Measurements from ENCODE around the gene VAV2. TPM values are rescaled to one million over a fixed set of nuclear protein-coding genes. Genes with fewer than 3 reads are reported as not detected.

VAV2 gene
- total RNA-seq, 4 donors from 2014 or later, result 15.0 to 25.7 (median 20.5) TPM

DNA sequence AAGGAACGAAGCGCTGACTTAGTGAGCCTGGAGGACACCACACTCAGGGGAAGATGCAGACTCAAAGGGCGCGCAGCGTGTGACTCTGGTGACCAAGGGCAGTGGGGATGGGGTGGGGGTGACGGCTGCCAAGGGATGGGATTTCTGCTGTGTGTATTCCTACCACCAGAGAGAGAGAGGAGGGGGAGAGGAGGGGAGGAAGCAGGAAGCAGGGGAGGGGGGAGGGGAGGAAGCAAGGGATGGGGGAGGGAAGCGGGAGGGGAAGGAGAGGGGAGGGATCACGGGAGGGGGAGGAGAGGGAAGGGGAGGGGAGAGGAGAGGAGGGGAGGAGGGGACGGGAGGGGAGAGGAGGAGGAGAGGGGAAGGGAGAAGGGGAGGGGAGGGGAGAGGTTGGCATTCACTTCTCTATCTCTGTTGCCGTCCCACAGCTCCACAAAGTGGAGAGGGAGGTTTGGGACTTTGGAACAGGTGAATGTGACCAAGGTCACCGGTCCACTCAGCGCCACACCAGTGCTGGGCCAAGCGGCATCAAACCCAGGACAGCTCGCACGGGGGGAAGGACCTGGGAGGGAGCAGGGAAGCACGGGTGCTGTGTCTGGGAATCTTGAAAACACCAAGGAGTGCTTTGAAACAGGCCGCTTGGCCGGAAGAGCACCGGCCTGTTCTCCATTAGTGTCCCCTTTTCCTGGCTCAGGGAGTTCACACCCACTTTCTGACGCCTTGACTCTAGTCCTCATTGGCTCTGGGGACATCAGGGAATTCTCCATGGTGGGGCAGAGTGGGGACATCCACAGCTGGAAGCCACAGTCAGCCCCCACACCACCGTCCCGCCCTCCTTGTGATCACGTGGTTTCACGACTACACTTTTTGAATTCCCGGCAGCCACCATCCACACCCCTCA is 77.4 kb downstream of the VAV2 start:
- H3K36me3 ChIP-seq, result no peaks in the 10 kb centered on the region
- no peaks in the 10 kb centered on the region for H3K9me3 ChIP-seq
- TF ChIP-seq, protein P1, sequence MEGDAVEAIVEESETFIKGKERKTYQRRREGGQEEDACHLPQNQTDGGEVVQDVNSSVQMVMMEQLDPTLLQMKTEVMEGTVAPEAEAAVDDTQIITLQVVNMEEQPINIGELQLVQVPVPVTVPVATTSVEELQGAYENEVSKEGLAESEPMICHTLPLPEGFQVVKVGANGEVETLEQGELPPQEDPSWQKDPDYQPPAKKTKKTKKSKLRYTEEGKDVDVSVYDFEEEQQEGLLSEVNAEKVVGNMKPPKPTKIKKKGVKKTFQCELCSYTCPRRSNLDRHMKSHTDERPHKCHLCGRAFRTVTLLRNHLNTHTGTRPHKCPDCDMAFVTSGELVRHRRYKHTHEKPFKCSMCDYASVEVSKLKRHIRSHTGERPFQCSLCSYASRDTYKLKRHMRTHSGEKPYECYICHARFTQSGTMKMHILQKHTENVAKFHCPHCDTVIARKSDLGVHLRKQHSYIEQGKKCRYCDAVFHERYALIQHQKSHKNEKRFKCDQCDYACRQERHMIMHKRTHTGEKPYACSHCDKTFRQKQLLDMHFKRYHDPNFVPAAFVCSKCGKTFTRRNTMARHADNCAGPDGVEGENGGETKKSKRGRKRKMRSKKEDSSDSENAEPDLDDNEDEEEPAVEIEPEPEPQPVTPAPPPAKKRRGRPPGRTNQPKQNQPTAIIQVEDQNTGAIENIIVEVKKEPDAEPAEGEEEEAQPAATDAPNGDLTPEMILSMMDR (IDR thresholded peaks at IDR 0.05), result no peak
- TF ChIP-seq POLR2A (IDR thresholded peaks at IDR 0.05), result no peak
- H3K27ac ChIP-seq, result peak overlapping the region in 1 of 3 donors; percentile 47
- intact Hi-C loops (cut with DNase I), result no loop called here
- DNase-seq, result peak; percentile 48 to 63
- no peak overlapping the region for H3K4me3 ChIP-seq (replicated peaks in 1 of 3)
- 48 to 52% methylated on average over 23 to 25 of the region's 25 CpGs for WGBS, 2 donors
- H3K4me1 ChIP-seq, result peaks cover 7 to 11% of the 10 kb centered on the region in 2 donors
- no peaks in the 10 kb centered on the region for H3K27me3 ChIP-seq

DNA sequence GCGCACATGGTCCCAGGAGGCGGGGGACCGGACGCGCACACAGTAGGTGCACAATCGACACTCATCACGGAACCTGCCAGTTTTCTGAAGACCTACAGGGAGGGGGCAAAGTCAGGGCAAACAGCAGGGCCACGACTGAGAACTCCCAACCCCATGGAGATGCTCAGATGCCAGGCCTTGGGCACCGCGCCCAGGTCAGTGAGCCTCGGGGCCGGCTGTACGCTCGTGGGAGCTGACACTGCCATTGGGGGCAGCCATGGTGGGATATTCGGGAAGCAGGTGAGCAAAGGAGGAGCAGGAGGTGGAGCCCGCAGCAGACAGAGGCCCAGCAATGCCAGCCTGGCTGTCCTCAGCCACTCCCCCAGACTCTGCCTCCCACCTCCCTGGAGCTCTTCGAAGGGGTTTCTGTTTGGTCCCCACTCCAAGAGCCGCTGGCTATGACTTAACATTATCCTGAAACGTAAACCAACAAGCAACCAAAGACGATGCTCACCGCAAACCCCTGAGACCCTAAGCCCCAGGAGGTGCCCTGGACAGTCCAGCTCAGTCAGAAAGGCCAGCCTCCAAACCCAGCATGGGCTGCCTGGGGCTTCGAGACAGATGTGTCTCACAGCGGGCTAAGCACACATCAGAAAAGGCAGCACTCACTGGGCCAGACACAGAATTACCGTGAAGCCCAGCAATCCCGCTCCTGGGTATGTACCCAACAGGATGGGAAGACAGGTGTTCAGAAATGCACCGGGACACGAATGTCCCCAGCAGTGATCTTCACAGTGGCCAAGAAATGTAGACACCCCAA is 78.4 kb downstream of the VAV2 start:
- no peak overlapping the region for H3K27ac ChIP-seq
- intact Hi-C loops (cut with DNase I), result no loop called here
- 74 to 82% methylated on average over 20 of the region's 27 CpGs for WGBS, 2 donors

DNA sequence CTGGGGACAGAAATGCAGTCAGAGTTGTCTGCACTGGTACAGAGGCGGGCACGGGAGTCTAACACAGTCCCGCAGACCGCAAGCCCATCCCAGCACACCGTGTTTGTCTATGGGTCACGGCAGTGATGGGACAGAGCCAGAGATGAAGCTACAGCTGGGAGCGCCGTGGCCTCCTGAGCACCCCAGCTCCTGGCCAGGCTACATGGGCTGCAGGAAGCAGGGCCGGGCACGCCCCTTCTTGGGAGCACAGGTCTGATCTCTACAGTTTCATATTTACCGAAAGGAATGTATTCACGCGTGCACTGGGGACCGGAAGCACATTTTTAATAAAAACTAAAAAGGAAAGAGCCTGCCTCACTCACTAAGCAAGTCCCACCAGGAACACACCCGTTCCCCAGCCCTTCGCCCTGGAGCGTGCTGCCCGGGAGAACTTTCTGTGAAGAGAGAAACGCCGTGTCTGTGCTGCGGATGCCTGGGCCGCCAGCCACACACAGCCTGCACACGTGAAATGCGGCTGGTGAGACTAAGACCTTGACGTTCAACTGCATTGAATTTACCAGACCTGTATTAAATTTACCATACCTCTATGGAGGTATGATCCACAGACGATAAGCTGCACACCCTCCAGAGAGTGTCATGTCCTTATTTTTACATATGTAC is 81.1 kb downstream of the VAV2 start:
- WGBS, 2 donors, result 90 to 91% methylated on average over 25 of the region's 26 CpGs
- Histone ChIP-seq H3K4me1 (peaks cover 7 to 8% of the 10 kb centered on the region in 2 donors), H3K27ac (no peak overlapping the region), H3K9me3 (no peaks in the 10 kb centered on the region), H3K27me3 (no peaks in the 10 kb centered on the region), H3K4me3 (replicated peaks in 1 of 3) (no peak overlapping the region), H3K36me3 (no peaks in the 10 kb centered on the region)
- no peak for DNase-seq
- TF ChIP-seq, protein P1 (IDR thresholded peaks at IDR 0.05), result no peak
- no peak for TF ChIP-seq POLR2A (IDR thresholded peaks at IDR 0.05)
- intact Hi-C loops (cut with DNase I), result no loop called here

More for the DNA sequence above, 78.4 kb downstream of the VAV2 start:
- TF ChIP-seq, protein P1 (IDR thresholded peaks at IDR 0.05), result no peak
- no peak for TF ChIP-seq POLR2A (IDR thresholded peaks at IDR 0.05)
- H3K9me3 ChIP-seq, result no peaks in the 10 kb centered on the region
- H3K4me1 ChIP-seq, result peaks cover 7 to 8% of the 10 kb centered on the region in 2 donors
- H3K27me3 ChIP-seq, result no peaks in the 10 kb centered on the region
- DNase-seq, result no peak
- H3K36me3 ChIP-seq, result no peaks in the 10 kb centered on the region
- H3K4me3 ChIP-seq (replicated peaks in 1 of 3), result no peak overlapping the region

DNA sequence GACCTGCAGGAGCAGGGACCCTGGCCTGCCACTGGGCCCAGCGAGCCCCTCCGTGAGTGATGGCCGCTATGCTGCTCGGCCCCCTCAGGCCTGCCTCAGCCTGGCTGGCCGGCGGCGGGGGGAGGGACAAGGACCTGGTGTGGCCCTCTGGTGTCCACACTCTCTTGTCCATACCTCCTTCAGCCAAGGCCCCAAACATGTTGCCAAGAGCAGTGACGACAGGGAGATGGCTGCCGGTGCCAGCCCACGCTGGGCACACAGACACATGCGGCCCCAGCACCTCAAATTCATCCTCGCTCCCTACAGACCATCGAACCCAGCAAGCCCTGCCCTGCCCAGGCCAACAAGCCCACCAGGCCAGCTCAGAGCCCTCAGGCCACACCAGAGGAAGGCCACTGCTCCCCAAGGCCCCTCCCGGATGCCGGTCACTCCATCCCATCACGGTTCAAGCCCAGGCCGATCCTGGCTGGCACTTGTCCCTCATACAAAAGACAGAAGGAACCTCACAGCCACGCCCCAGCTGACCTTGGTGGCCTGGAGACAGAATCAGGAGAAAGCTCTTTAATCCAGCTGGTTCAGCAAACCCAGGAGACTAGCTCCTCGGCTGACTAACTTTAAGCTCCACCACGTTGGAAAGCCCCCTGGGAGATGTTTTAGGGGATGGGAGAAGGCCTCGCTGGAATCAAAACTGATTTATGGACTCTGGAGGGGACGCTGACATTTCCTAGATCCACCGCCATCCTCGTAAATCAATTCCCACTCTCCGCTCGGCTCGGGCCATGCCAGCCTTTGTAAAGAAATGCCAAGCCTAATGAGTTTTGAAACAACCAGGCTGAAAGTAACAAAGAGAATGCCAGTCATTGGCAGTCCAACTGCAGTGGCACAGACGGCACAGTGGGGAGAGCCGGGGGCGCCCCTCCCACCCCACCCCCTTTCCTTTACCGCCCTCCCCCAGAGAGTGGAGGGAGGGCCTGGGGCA is 84.9 kb downstream of the VAV2 start:
- intact Hi-C loops (cut with DNase I), result no loop called here
- Histone ChIP-seq H3K4me3 (replicated peaks in 1 of 3) (no peak overlapping the region), H3K27ac (no peak overlapping the region), H3K4me1 (no peaks in the 10 kb centered on the region), H3K27me3 (no peaks in the 10 kb centered on the region), H3K36me3 (no peaks in the 10 kb centered on the region), H3K9me3 (no peaks in the 10 kb centered on the region)
- TF ChIP-seq POLR2A (IDR thresholded peaks at IDR 0.05), result no peak
- TF ChIP-seq, protein P1 (IDR thresholded peaks at IDR 0.05), result no peak
- no peak for DNase-seq
- WGBS, 2 donors, result 84 to 90% methylated on average over 20 to 21 of the region's 31 CpGs
